ENCODE results near the gene ATP8B1. TPM values are rescaled to one million over a fixed set of nuclear protein-coding genes. Genes with fewer than 3 reads are reported as not detected.

Gene ATP8B1
- total RNA-seq, 1 experiment from 2014 or later = 15.9 TPM

- Histone ChIP-seq H4K20me1 (ENCODE audit: insufficient read depth) (no peaks in the 10 kb centered on the region), H3K27me3 (ENCODE audit: insufficient read depth, low read length) (no peaks in the 10 kb centered on the region), H3K4me1 (ENCODE audit: control insufficient read depth in 1 of 2, insufficient read depth in 2 of 2, low read length in 2 of 2) (no peaks in the 10 kb centered on the region), H3K9ac (ENCODE audit: low read length) (no peak overlapping the region), H3K4me3 (replicated peaks in 1 of 2; ENCODE audit: low read depth in 1 of 2, low read length in 2 of 2) (no peak overlapping the region), H3K27ac (ENCODE audit: low read depth, low read length) (no peak overlapping the region), H3K36me3 (ENCODE audit: control insufficient read depth in 1 of 2, insufficient read depth in 2 of 2, low read length in 2 of 2) (no peaks in the 10 kb centered on the region), H3K79me2 (ENCODE audit: insufficient read depth, low read length) (0 out of 2 replicates have a peak, but pooled peaks cover 4% of the 10 kb centered on the region), H3K4me2 (ENCODE audit: low read length) (no peak overlapping the region), H2AFZ (ENCODE audit: low read depth, low read length, poor library complexity, severe bottlenecking) (no peak overlapping the region), H3K9me3 (ENCODE audit: control insufficient read depth in 1 of 2, insufficient read depth in 1 of 2, low read depth in 1 of 2, low read length in 2 of 2) (no peaks in the 10 kb centered on the region), H3K9me2 (ENCODE audit: insufficient read depth) (no peaks in the 10 kb centered on the region)
- no TSS peak for BruUV-seq (replicated peaks)
- intact Hi-C loops (cut with micrococcal nuclease) = no loop called here
- ChIA-PET CTCF (no interaction called here), RAD21 (ENCODE audit: low non-redundant PET in 1 of 2, low total read pairs in 2 of 2, uncharacterized antibody in 2 of 2, unreplicated experiment in 2 of 2) (no interaction called here), POLR2A (no interaction called here)
- DNase-seq (ENCODE audit: low read depth, low spot score) = no peak
- TF ChIP-seq SRF (IDR thresholded peaks at IDR 0.05; ENCODE audit: low read depth) = no peak
- no peak for TF ChIP-seq ZBTB33 (IDR thresholded peaks at IDR 0.05; ENCODE audit: extremely low read depth, insufficient replicate concordance, low read length)
- no peak for TF ChIP-seq POLR2AphosphoS5 (IDR thresholded peaks at IDR 0.05; ENCODE audit: low read depth, low read length)
- no peak for TF ChIP-seq RAD21 (IDR thresholded peaks at IDR 0.05; ENCODE audit: low read depth)
- no peak for TF ChIP-seq ZNF274 (IDR thresholded peaks at IDR 0.05; ENCODE audit: low read depth, low read length)
- TF ChIP-seq CBX3 (IDR thresholded peaks at IDR 0.05; ENCODE audit: low read depth) = no peak
- no peak for TF ChIP-seq TCF7L2 (IDR thresholded peaks at IDR 0.05; ENCODE audit: borderline replicate concordance, extremely low read depth, insufficient read depth, insufficient read length)
- TF ChIP-seq CTCF (IDR thresholded peaks at IDR 0.05 in 2 of 3, conservative IDR thresholded peaks at IDR 0.05 in 1 of 3; ENCODE audit: borderline replicate concordance in 1 of 3, insufficient read depth in 1 of 3, low read depth in 2 of 3, low read length in 2 of 3) = no peak
- TF ChIP-seq EZH2 (IDR thresholded peaks at IDR 0.05) = no peak
- no peak for TF ChIP-seq CEBPB (IDR thresholded peaks at IDR 0.05; ENCODE audit: low read depth)
- no peak for TF ChIP-seq YY1 (IDR thresholded peaks at IDR 0.05; ENCODE audit: extremely low read depth, insufficient replicate concordance, low read depth, low read length)
- no peak for TF ChIP-seq JUND (IDR thresholded peaks at IDR 0.05)
- no peak for TF ChIP-seq MAX (IDR thresholded peaks at IDR 0.05)
- TF ChIP-seq SIN3A (IDR thresholded peaks at IDR 0.05; ENCODE audit: low read depth) = no peak
- no peak for TF ChIP-seq EGR1 (IDR thresholded peaks at IDR 0.05; ENCODE audit: low read depth)
- no peak for ATAC-seq
Measured at GRCh38 chr18:57762686-57763085, 40.4 kb downstream of the ATP8B1 start.

Data from HCT116 (cell line).